K562 (cell line): ENCODE measurements around the gene PPCDC. TPM values are rescaled to one million over a fixed set of nuclear protein-coding genes. Genes with fewer than 3 reads are reported as not detected.

Experiments
- ATAC-seq: fragments of 200-7000 bp; cut with Tn5 transposase; 3 replicates; pipeline ENCODE4 v1.9.1; 2020; ENCODE audit warnings: moderate library complexity
- BruUV-seq: library from RNA; stranded (reverse); fragments of 400-500 nt; replicated peaks from 2 replicates; lab custom pipeline; 2021; lab: Mats Ljungman, UMichigan
- CTCF ChIA-PET: fragments of 300-600 bp; formaldehyde crosslinking; extraction: SDS; loops from one replicate; lab custom pipeline; 2021; ENCODE audit warnings: low intra/inter-chr PET ratio; lab: Yijun Ruan, JAX
- POLR2A ChIA-PET: fragments of 300-600, 350-650 bp; sonication (Branson Sonifier 250); formaldehyde crosslinking; extraction: SDS; loops from one replicate; lab custom pipeline; 2021; ENCODE audit warnings: antibody characterized with exemption, inconsistent platforms; lab: Yijun Ruan, JAX
- DNase-seq, 4 experiments: peaks; one replicate each; pipeline versions ENCODE4 v3.0.0 to v3.0.0-alpha.2; 2011 to 2018; ENCODE audit warnings: low spot score in 3 of 4, mixed read lengths in 3 of 4; ENCODE audit errors: extremely low read depth in 1 of 4
- FAIRE-seq: peaks from 2 replicates; lab custom pipeline; 2011; peaks lifted over from hg19 to GRCh38; lab: Jason Lieb, UNC
- H2AFZ ChIP-seq: 2 replicates; pipeline ENCODE4 v1.6.0; 2011; ENCODE audit warnings: low read depth, low read length, control low read depth, inconsistent platforms
- H3K27ac ChIP-seq: fragments of 200-600 bp; 3 replicates; pipeline ENCODE4 v1.8.0; 2011; ENCODE audit warnings: low read depth, mild to moderate bottlenecking, control low read depth, inconsistent platforms, low read length, moderate library complexity, mixed read lengths; ENCODE audit errors: extremely low read depth
- H3K27me3 ChIP-seq, 2 experiments: fragments of 300-600 bp in 1 of 2; 2 replicates in 1 of 2; 3 replicates in 1 of 2; pipeline versions ENCODE4 v1.6.0 to v1.8.0; 2011; ENCODE audit warnings: inconsistent platforms in 2 of 2, low read length in 2 of 2, mild to moderate bottlenecking in 1 of 2, mixed read lengths in 1 of 2, moderate library complexity in 1 of 2; ENCODE audit not compliant: control insufficient read depth in 2 of 2, insufficient read depth in 2 of 2
- H3K36me3 ChIP-seq: fragments of 300-600 bp; 3 replicates; pipeline ENCODE4 v1.8.0; 2011; ENCODE audit warnings: mild to moderate bottlenecking, low read length, inconsistent platforms; ENCODE audit not compliant: control insufficient read depth, insufficient read depth
- H3K4me1 ChIP-seq, 2 experiments: fragments of 200-600 bp in 1 of 2; replicated peaks in 1 of 2; 2 replicates in 1 of 2; 3 replicates in 1 of 2; pipeline versions ENCODE4 v1.5.1 to v1.8.0; 2011; ENCODE audit warnings: inconsistent platforms in 2 of 2, low read length in 2 of 2, mild to moderate bottlenecking in 1 of 2, mixed read lengths in 1 of 2, moderate library complexity in 1 of 2; ENCODE audit not compliant: control insufficient read depth in 2 of 2, insufficient read depth in 2 of 2
- H3K4me2 ChIP-seq: 2 replicates; pipeline ENCODE4 v1.6.1; 2011; ENCODE audit warnings: low read length, control low read depth, inconsistent platforms, mixed read lengths; ENCODE audit not compliant: insufficient read depth
- H3K4me3 ChIP-seq: fragments of 200-600 bp; sonication (generic), shearing (Covaris generic); 2 replicates; pipeline ENCODE4 v1.5.1; 2016; ENCODE audit warnings: control low read depth, inconsistent platforms
- H3K79me2 ChIP-seq: fragments of 200-600 bp; 3 replicates; pipeline ENCODE4 v1.8.0; 2011; ENCODE audit warnings: low read length, inconsistent platforms; ENCODE audit not compliant: control insufficient read depth, insufficient read depth
- H3K9ac ChIP-seq, 2 experiments: 2 replicates each; pipeline versions ENCODE4 v1.6.0 to v1.6.1; 2011; ENCODE audit warnings: low read depth in 2 of 2, low read length in 2 of 2, control low read depth in 1 of 2, inconsistent platforms in 1 of 2, mild to moderate bottlenecking in 1 of 2, mixed read lengths in 1 of 2; ENCODE audit not compliant: insufficient read depth in 1 of 2
- H3K9me1 ChIP-seq: one replicate; pipeline ENCODE4 v1.6.0; 2011; ENCODE audit warnings: inconsistent platforms, mild to moderate bottlenecking, low read length, moderate library complexity; ENCODE audit not compliant: control insufficient read depth, insufficient read depth
- H3K9me3 ChIP-seq: replicated peaks from 2 replicates; pipeline ENCODE4 v1.5.1; 2011; ENCODE audit warnings: low read depth, low read length, inconsistent platforms; ENCODE audit not compliant: control insufficient read depth, insufficient read depth
- H4K20me1 ChIP-seq: replicated peaks from 2 replicates; pipeline ENCODE4 v1.6.1; 2011; ENCODE audit warnings: low read length, inconsistent platforms, mixed read lengths; ENCODE audit not compliant: control insufficient read depth, insufficient read depth
- EGR1 ChIP-seq: fragments of 450-650 bp; conservative IDR thresholded peaks from 2 replicates; pipeline ENCODE4 v1.6.1; 2017; ENCODE audit warnings: mild to moderate bottlenecking
- MEIS2 ChIP-seq: fragments of 450-650 bp; IDR thresholded peaks from 2 replicates; pipeline ENCODE4 v1.6.1; 2014; ENCODE audit warnings: mild to moderate bottlenecking; ENCODE audit not compliant: partially characterized antibody
- SMAD4 ChIP-seq: fragments of 250-450 bp; sonication (Bioruptor Pico); conservative IDR thresholded peaks from 2 replicates; pipeline ENCODE4 v1.8.0; 2021; ENCODE audit warnings: inconsistent platforms, mild to moderate bottlenecking, moderate library complexity
- WGBS: fragments of 100-300 bp; shearing (Covaris generic); methylation state at CpG from one replicate; pipeline ENCODE4 v1.1.6; 2016; ENCODE audit warnings: low coverage, mixed read lengths; ENCODE audit not compliant: insufficient coverage; ENCODE audit errors: missing lambda C conversion rate; 5-methylcytosine and 5-hydroxymethylcytosine counted together
- in situ Hi-C: fragments of 300-500 bp; cut with MboI; formaldehyde crosslinking; loops from 4 replicates; pipeline ENCODE4 v1.15.0; 2018; ENCODE audit warnings: inconsistent platforms, mixed read lengths
- intact Hi-C: fragments of 100-400 bp; cut with micrococcal nuclease; formaldehyde crosslinking; loops from 2 replicates; pipeline ENCODE4 v1.14.2; 2022
- polyA plus RNA-seq, 8 experiments: library from polyadenylated mRNA; depleted of rRNA in 4 of 8; stranded (reverse) in 5 of 8; unstranded in 3 of 8; fragments of >200 nt; fragmentation: Nextera tagmentation in 2 of 8; fragmentation: Illumina TruSeq in 1 of 8; extraction: Ambion mirVana in 2 of 8; extraction: Trizol in 1 of 8; gene quantifications; 2 replicates each; pipeline versions ENCODE4 v1.2.1 to v1.2.3, GENCODE V29; 2011 to 2014; ENCODE audit warnings: inconsistent platforms in 1 of 8, missing spikeins in 1 of 8
- total RNA-seq, 7 experiments: library from RNA; depleted of rRNA in 6 of 7; stranded (reverse); fragments of >200 nt in 6 of 7; fragmentation: Illumina TruSeq in 2 of 7; extraction: Trizol in 2 of 7; gene quantifications; 2 replicates each; pipeline versions ENCODE4 v1.2.1 to v1.2.3, GENCODE V29; 2011 to 2021; ENCODE audit warnings: low replicate concordance in 1 of 7

PPCDC gene
- total and polyA plus RNA-seq, 9 of the 15 experiments (the other 6 are each of a cell fraction or from before 2014, with no cell fraction given): 10.9 to 53.6 (median 16.7) TPM

GRCh38 chr15:75038231-75038630, 14.8 kb downstream of the PPCDC start:
- peaks cover 30 to 33% of the 10 kb centered on the region in 2 experiments for H3K4me1 ChIP-seq
- no peak overlapping the region for H3K4me2 ChIP-seq
- POLR2A ChIA-PET: interaction anchor here (0.6 to 2.7 kb wide), 6 partner anchors 12 to 269 kb away, joined by 3 to 7 read pairs (median 4); no protein-coding TSS in a partner anchor
- H3K27me3 ChIP-seq: no peaks in the 10 kb centered on the region
- no peaks in the 10 kb centered on the region for H3K79me2 ChIP-seq
- H4K20me1 ChIP-seq: no peaks in the 10 kb centered on the region
- in situ Hi-C loops: no loop called here
- FAIRE-seq (no peak), ATAC-seq (no peak)
- BruUV-seq: no TSS peak
- H3K9me3 ChIP-seq: no peaks in the 10 kb centered on the region
- TF ChIP-seq MEIS2 (no peak), SMAD4 (CRISPR knock-in tag) (0 out of 2 replicates have a peak, but pooled peaks have one; percentile 23), EGR1 (0 out of 2 replicates have a peak, but pooled peaks have one; percentile 25)
- TF ChIP-seq, all 486 proteins: peak for 2
- no peaks in the 10 kb centered on the region for H3K36me3 ChIP-seq
- no peak for DNase-seq
- CTCF ChIA-PET: no interaction called here
- no peak overlapping the region for H3K4me3 ChIP-seq
- H3K27ac ChIP-seq: no peak overlapping the region
- WGBS: 40% methylated on average over 3 of the region's 3 CpGs
- no peak overlapping the region for H3K9ac ChIP-seq
- no peak overlapping the region for H2AFZ ChIP-seq
- intact Hi-C loops: no loop called here
- H3K9me1 ChIP-seq: no peaks in the 10 kb centered on the region
